HCEC 1CT (cell line): Measurements from ENCODE around the gene WDR47.
A peak's percentile ranks its signal among the peaks of the same experiment; 100 is the strongest.
"Not testable (repeated sequence)": the region's sequence is repeated elsewhere in the genome, so short reads cannot be mapped to it uniquely, and the experiment has no call there.

Experiments
- DNase-seq: peaks from one replicate; pipeline ENCODE4 v3.0.0-alpha.2; 2017

The WDR47 gene

DNA sequence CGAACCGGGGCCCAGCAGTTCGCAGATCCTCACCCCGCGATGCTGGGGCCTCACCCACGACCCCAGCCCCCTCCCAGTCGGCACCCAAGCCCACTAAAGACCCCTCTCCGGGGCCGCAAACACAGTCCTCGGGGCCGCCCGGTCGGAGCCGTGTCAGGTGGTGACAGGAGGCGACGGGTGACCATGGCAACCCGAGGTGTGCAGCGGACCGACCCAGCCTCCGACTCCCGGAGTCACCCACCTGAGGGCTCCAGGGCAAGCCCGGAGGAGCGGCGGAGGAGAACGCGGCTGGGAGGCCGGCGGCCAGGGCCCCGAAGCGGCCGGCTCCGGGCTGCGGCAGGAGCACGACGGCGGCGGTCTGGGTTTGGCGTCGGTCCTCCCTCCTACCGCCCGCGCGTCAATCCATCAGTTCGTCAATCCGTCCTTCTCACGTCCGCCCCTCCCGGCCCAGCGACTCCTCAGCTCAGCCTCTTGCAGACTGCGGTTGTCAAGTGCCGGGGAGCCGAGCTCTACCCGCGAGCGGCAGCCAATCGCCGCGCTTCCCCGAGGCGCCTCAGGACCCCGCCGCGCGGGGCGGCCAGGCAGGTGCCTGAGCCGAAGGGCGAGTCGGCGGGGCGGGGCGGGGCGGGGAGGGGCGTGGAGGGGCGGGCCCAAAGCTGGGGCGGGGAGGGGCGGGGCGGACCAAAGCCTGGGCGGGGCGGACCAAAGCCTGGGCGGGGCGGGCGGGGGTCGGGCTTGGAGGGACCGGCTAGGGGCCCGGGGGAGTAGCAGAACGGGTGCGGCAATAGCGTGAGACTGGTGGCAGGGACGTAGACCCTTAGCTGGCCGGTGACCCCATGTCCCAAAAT lies at the start of gene WDR47:
TSS of gene WDR47 (minus strand) at position 482 of the 848 bp plus-strand sequence. CDS start 18,590 bp downstream, outside the sequence.
- DNase-seq, result peak; percentile 96

DNA sequence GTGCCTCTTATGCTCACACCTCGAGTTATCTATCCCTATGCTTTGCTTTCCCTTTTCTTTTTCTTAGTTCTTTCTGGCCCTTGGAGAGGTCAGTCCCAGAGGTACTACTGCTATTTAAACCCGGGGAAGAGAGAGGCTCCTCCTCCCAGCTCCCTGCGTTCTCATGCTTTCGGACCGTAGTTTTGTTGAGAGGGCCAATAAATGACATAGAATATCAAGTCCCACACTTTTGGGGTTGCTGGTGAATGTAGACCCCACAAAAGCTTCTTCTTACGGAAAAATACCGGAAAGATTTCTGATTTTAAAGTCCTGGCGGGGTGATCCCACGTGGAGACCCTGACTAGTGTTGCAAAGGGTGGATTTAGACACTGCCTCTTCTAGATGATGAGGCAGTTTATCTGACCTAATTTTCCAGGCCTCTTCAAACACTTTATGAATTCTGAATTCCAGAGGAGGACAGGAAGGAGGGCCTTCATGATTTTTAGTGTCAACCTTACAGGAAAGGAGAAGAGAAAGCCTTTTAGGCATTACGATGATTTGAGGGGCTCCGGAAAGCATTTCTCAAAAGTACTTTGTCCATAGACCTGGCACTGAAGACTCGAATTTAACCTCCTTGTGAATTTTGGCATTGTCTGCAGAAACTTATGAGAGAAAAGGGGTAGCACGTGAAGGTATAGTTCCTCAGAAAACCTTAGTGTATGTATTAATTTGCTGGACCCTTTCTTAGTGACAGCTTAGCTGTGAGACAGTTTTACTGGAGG lies 49.4 kb upstream of the WDR47 start:
- DNase-seq, result peak; percentile 69

- DNase-seq, result peak; percentile 94
Measured at GRCh38 chr1:109090196-109091077, 48.5 kb upstream of the WDR47 start, which contains the start of gene TMEM167B. TSS of gene TMEM167B (plus strand) at chr1:109090764. CDS start at chr1:109090873, 109 bp downstream.

GRCh38 chr1:109089242-109090015 lies 47.5 kb upstream of the WDR47 start:
- DNase-seq, result peak; percentile 25

DNA sequence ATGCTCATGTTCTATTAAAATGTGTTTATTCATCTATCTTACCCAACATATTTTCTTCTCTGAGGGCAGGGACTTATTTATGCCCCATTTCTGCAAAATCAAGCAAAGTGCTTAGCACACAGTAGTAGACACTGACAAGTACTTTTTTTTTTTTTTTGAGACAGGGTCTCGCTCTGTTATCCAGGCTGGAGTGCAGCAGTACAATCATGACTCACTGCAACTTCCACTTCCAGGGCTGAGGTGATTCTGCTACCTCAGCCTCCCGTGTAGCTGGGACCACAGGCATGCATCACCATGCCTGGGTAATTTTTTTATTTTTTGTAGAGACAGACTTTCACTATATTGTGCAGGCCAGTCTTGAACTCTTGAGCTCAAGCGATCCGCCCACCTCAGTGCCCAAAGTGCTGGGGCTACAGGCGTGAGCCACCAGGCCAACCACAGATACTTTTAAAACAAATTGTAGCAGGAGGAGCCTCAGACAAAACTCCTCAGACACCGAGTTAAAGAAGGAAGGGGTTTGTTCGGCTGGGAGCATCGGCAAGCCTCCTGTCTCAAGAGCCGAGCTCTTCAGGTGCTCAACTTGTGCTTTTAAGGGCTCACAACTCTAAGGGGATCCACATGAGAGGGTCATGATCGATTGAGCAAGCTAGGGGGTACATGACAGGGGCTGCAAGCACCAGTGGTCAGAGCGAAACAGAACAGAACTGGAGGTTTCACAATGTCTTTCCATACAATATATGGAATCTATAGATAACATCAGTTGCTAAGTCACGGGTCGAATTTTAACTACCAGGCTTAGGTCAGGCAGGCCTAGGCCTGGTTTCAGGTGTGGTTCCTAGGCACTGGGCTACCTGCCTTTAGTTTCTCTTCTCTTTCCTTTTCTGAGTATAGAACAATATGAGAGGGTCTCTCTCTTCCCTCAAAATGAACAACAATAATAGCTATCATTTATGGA lies 42.9 kb upstream of the WDR47 start:
- no peak for DNase-seq

DNA sequence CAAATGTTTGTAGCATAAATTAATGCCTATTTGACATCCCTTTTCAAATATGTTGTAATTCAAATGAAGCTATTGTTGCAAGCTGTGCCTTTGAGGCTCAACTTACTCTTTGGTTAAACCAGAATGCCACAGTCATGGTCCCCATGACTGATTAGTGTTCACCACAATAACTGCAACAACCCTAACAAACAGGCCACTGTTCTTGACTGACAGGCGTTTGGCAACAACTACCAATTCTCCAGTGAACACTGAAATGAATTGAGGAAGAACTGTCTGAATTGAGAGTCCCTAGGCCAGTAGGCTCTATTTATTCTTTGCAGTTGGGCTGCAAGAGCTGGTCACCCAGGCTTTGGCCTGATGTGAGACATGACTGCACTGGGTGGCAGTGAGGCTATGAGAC lies 42.0 kb upstream of the WDR47 start:
- DNase-seq, result no peak

DNA sequence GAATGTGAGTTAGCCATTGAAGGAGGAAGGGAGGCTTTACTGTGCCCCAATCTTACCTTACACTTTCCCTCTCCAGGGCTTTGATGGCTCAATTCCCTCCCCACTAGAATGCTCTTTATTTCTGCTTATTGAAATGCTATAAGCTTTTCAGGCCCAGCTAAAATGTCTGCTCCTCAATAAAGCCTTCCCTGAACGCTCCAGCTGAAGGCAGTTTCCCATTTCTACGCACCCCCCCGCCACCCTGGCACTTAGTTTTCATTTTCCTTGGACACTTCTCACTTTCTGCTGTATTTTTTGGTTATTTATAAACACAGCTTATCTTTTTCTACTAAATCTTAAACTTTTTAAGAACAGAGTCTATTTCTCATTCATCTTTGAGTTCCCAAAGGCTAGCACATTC lies 41.6 kb upstream of the WDR47 start:
- DNase-seq, result no peak

- DNase-seq, result no peak
Measured at GRCh38 chr1:109080441-109081082, 38.7 kb upstream of the WDR47 start.

- no peak for DNase-seq
Measured at GRCh38 chr1:109079240-109079622, 37.3 kb upstream of the WDR47 start.

GRCh38 chr1:109078317-109078716 lies 36.4 kb upstream of the WDR47 start:
- DNase-seq, result no peak

- DNase-seq, result peak; percentile 95
Measured at GRCh38 chr1:109075531-109076490, 33.9 kb upstream of the WDR47 start, which contains the start of gene TAF13. TSS of gene TAF13 (minus strand) at chr1:109076003. CDS start at chr1:109075947, 56 bp downstream.

DNA sequence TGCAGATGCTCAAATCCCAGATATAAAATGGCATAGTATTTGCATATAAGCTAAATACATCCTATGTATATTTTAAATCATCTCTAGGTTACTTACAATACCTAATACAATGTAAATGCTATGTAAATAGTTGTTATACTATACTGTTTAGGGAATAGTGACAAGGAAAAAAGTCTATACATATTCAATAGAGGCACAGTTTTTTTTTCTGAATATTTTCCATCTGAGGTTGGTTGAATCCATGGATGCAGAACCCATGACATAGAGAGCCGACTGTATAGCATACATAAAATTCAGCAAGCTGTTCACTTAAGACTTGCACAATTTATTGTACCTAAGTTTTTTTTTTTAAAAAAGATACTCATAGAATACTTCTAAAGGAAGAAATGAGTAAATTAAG lies 27.4 kb upstream of the WDR47 start:
- no peak for DNase-seq

DNA sequence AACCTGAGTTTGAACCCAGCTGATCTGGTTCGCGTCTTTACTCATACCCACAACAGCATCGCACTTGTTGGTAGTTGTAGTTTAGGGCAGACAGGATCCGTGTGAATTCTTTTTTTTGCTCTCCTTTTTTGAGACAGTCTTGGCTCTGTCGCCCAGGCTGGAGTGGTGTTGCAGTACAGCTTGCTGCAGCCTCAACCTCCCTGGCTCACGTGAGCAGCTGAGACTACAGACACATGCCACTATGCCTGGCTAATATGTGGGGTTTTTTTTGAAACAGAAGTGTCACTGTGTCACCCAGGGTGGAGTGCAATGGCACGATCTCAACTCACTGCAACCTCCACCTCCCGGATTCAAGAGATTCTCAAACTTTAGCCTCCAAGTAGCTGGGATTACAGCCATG lies 26.0 kb upstream of the WDR47 start:
- DNase-seq, result no peak

DNA sequence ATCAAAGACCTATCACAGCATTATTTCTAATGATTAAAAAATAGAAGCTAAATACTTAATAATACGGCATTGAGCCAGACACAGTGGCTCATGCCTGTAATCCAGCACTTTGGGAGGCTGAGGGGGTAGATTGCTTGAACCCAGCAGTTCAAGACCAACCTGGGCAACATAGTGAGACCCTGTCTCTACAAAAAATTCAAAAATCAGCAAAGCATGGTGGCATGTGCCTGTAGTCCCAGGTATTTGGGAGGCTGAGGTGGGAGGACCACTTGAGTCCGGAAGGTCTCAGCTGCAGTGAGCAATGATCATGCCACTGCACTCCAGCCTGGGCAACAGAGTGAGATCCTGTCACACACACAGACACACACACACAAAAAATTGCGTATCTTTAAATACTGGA lies 23.2 kb upstream of the WDR47 start:
- no peak for DNase-seq

GRCh38 chr1:109061183-109061582 lies 19.3 kb upstream of the WDR47 start:
- no peak for DNase-seq

GRCh38 chr1:109060707-109061106 lies 18.8 kb upstream of the WDR47 start:
- DNase-seq, result no peak

GRCh38 chr1:109059026-109059425 lies 17.1 kb upstream of the WDR47 start:
- DNase-seq, result no peak

- DNase-seq, result no peak
Measured at GRCh38 chr1:109056064-109056463, 14.2 kb upstream of the WDR47 start.

DNA sequence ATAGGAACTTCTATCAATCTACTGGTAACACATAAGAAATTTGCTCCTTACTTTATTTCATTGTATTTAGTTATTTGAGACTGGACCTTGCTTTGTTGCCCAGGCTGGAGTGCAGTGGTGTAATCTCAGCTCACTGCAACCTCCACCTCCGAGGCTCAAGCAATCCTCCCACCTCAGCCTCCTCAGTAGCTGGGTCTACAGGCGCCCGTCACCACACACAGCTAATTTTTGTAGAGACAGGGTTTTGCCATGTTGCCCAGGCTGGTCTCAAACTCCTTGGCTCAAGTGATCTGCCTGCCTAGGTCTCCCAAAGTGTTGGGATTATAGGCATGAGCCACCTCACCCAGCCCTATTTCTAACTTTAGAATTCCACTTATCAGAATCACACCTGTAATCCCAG lies 10.2 kb upstream of the WDR47 start:
- not testable (repeated sequence) for DNase-seq
